ENCODE data around the gene PODXL2.
"Not testable (repeated sequence)": the region's sequence is repeated elsewhere in the genome, so short reads cannot be mapped to it uniquely, and the experiment has no call there.

The PODXL2 gene

GRCh38 chr3:127605547-127605946, 23.4 kb upstream of the PODXL2 start:
- not testable (repeated sequence) for DNase-seq (ENCODE audit: low spot score)

- DNase-seq (ENCODE audit: low spot score), result no peak
Measured at GRCh38 chr3:127606086-127606805, 22.7 kb upstream of the PODXL2 start.

- DNase-seq (ENCODE audit: low spot score), result no peak
Measured at GRCh38 chr3:127606981-127607595, 21.9 kb upstream of the PODXL2 start.

GRCh38 chr3:127607675-127608361, 21.2 kb upstream of the PODXL2 start:
- no peak for DNase-seq (ENCODE audit: low spot score)

- no peak for DNase-seq (ENCODE audit: low spot score)
Measured at GRCh38 chr3:127608362-127608718, 20.6 kb upstream of the PODXL2 start.

- DNase-seq (ENCODE audit: low spot score), result no peak
Measured at GRCh38 chr3:127610105-127610504, 18.9 kb upstream of the PODXL2 start.

GRCh38 chr3:127611251-127611650, 17.7 kb upstream of the PODXL2 start:
- DNase-seq (ENCODE audit: low spot score), result no peak

- DNase-seq (ENCODE audit: low spot score), result no peak
Measured at GRCh38 chr3:127612966-127613365, 16.0 kb upstream of the PODXL2 start.

- DNase-seq (ENCODE audit: low spot score), result no peak
Measured at GRCh38 chr3:127613406-127613805, 15.6 kb upstream of the PODXL2 start.

- no peak for DNase-seq (ENCODE audit: low spot score)
Measured at GRCh38 chr3:127614928-127615589, 13.9 kb upstream of the PODXL2 start.

- no peak for DNase-seq (ENCODE audit: low spot score)
Measured at GRCh38 chr3:127615631-127616305, 13.2 kb upstream of the PODXL2 start.

- DNase-seq (ENCODE audit: low spot score), result no peak
Measured at GRCh38 chr3:127616836-127617605, 12.0 kb upstream of the PODXL2 start.

GRCh38 chr3:127618891-127619290, 10.1 kb upstream of the PODXL2 start:
- DNase-seq (ENCODE audit: low spot score), result no peak

GRCh38 chr3:127620637-127621375, 8.2 kb upstream of the PODXL2 start:
- no peak for DNase-seq (ENCODE audit: low spot score)

GRCh38 chr3:127622031-127622430, 7.0 kb upstream of the PODXL2 start:
- DNase-seq (ENCODE audit: low spot score), result no peak

- no peak for DNase-seq (ENCODE audit: low spot score)
Measured at GRCh38 chr3:127622772-127623576, 6.0 kb upstream of the PODXL2 start.

- no peak for DNase-seq (ENCODE audit: low spot score)
Measured at GRCh38 chr3:127624063-127624462, 4.9 kb upstream of the PODXL2 start.

- DNase-seq (ENCODE audit: low spot score), result no peak
Measured at GRCh38 chr3:127625821-127626220, 3.2 kb upstream of the PODXL2 start.

- DNase-seq (ENCODE audit: low spot score), result no peak
Measured at GRCh38 chr3:127628426-127628787, 578 bp upstream of the PODXL2 start.
